Measurements from ENCODE around the gene MS4A15.

- TF ChIP-seq, protein P1, sequence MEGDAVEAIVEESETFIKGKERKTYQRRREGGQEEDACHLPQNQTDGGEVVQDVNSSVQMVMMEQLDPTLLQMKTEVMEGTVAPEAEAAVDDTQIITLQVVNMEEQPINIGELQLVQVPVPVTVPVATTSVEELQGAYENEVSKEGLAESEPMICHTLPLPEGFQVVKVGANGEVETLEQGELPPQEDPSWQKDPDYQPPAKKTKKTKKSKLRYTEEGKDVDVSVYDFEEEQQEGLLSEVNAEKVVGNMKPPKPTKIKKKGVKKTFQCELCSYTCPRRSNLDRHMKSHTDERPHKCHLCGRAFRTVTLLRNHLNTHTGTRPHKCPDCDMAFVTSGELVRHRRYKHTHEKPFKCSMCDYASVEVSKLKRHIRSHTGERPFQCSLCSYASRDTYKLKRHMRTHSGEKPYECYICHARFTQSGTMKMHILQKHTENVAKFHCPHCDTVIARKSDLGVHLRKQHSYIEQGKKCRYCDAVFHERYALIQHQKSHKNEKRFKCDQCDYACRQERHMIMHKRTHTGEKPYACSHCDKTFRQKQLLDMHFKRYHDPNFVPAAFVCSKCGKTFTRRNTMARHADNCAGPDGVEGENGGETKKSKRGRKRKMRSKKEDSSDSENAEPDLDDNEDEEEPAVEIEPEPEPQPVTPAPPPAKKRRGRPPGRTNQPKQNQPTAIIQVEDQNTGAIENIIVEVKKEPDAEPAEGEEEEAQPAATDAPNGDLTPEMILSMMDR (IDR thresholded peaks at IDR 0.05): no peak
- no peak for TF ChIP-seq POLR2A (IDR thresholded peaks at IDR 0.05)
- TF ChIP-seq EP300 (IDR thresholded peaks at IDR 0.05): no peak
Measured at GRCh38 chr11:60801194-60801593, 44.5 kb downstream of the MS4A15 start.
